Mesenchymal stem cell (in vitro differentiated cells and primary cell): ENCODE measurements around the gene IFFO2.
A peak's percentile ranks its signal among the peaks of the same experiment; 100 is the strongest.

Experiments
- DNase-seq: peaks from one replicate; pipeline ENCODE4 v3.0.0-alpha.2; 2013
- H2AFZ ChIP-seq: one replicate; pipeline ENCODE4 v1.6.1; 2013; ENCODE audit warnings: low read depth, mild to moderate bottlenecking, control low read depth, inconsistent platforms, low read length, moderate library complexity
- H2AK5ac ChIP-seq: 2 replicates; pipeline ENCODE4 v1.6.1; 2013; ENCODE audit warnings: low read length, moderate library complexity, mild to moderate bottlenecking, inconsistent platforms; ENCODE audit not compliant: severe bottlenecking
- H2BK120ac ChIP-seq: one replicate; pipeline ENCODE4 v1.6.1; 2013; ENCODE audit warnings: low read depth, mild to moderate bottlenecking, inconsistent platforms, low read length, moderate library complexity
- H2BK12ac ChIP-seq, 2 experiments: one replicate each; pipeline ENCODE4 v1.6.1; 2013; ENCODE audit warnings: inconsistent platforms in 2 of 2, low read length in 2 of 2, mild to moderate bottlenecking in 2 of 2, moderate library complexity in 2 of 2, control low read depth in 1 of 2
- H2BK15ac ChIP-seq: one replicate; pipeline ENCODE4 v1.6.1; 2013; ENCODE audit warnings: mild to moderate bottlenecking, low read depth, inconsistent platforms; ENCODE audit not compliant: poor library complexity, severe bottlenecking
- H2BK5ac ChIP-seq: 2 replicates; pipeline ENCODE4 v1.6.1; 2013; ENCODE audit warnings: low read depth, mild to moderate bottlenecking, low read length, control low read depth, inconsistent platforms; ENCODE audit not compliant: poor library complexity, severe bottlenecking
- H3K14ac ChIP-seq, 2 experiments: one replicate each; pipeline ENCODE4 v1.6.1; 2013; ENCODE audit warnings: inconsistent platforms in 2 of 2, low read length in 2 of 2, control low read depth in 1 of 2, mild to moderate bottlenecking in 1 of 2, moderate library complexity in 1 of 2
- H3K18ac ChIP-seq, 2 experiments: one replicate each; pipeline ENCODE4 v1.6.1; 2013; ENCODE audit warnings: inconsistent platforms in 2 of 2, low read length in 2 of 2, control low read depth in 1 of 2, low read depth in 1 of 2, mild to moderate bottlenecking in 1 of 2
- H3K23ac ChIP-seq, 2 experiments: one replicate each; pipeline ENCODE4 v1.6.1; 2013; ENCODE audit warnings: inconsistent platforms in 2 of 2, low read length in 2 of 2, mild to moderate bottlenecking in 2 of 2, moderate library complexity in 2 of 2, control low read depth in 1 of 2
- H3K27ac ChIP-seq: 2 replicates; pipeline ENCODE4 v1.5.1; 2013; ENCODE audit warnings: mild to moderate bottlenecking, moderate library complexity, low read length, control low read depth, inconsistent platforms; ENCODE audit not compliant: poor library complexity, severe bottlenecking
- H3K27me3 ChIP-seq, 2 experiments: 2 replicates each; pipeline versions ENCODE4 v1.6.1 to v1.7.0; 2013; ENCODE audit warnings: low read length in 2 of 2, mild to moderate bottlenecking in 2 of 2, moderate library complexity in 2 of 2, control low read depth in 1 of 2, inconsistent platforms in 1 of 2; ENCODE audit not compliant: control insufficient read depth in 1 of 2, insufficient read depth in 1 of 2
- H3K36me3 ChIP-seq, 2 experiments: 2 replicates each; pipeline versions ENCODE4 v1.6.1 to v1.7.0; 2013; ENCODE audit warnings: low read length in 2 of 2, control low read depth in 1 of 2, inconsistent platforms in 1 of 2, low read depth in 1 of 2, mild to moderate bottlenecking in 1 of 2; ENCODE audit not compliant: insufficient read depth in 2 of 2, control insufficient read depth in 1 of 2
- H3K4ac ChIP-seq, 2 experiments: one replicate each; pipeline ENCODE4 v1.6.1; 2013; ENCODE audit warnings: inconsistent platforms in 2 of 2, low read length in 2 of 2, mild to moderate bottlenecking in 2 of 2, moderate library complexity in 2 of 2, control low read depth in 1 of 2, low read depth in 1 of 2
- H3K4me1 ChIP-seq: 2 replicates; pipeline ENCODE4 v1.6.1; 2013; ENCODE audit warnings: low read depth, low read length, control low read depth; ENCODE audit not compliant: control insufficient read depth, insufficient read depth
- H3K4me2 ChIP-seq: 2 replicates; pipeline ENCODE4 v1.6.1; 2013; ENCODE audit warnings: low read length, mild to moderate bottlenecking, inconsistent platforms; ENCODE audit not compliant: poor library complexity, severe bottlenecking
- H3K4me3 ChIP-seq, 2 experiments: 2 replicates each; pipeline versions ENCODE4 v1.5.1 to v1.7.0; 2013; ENCODE audit warnings: low read length in 2 of 2, mild to moderate bottlenecking in 2 of 2, control low read depth in 1 of 2, low read depth in 1 of 2; ENCODE audit not compliant: insufficient read depth in 1 of 2
- H3K79me1 ChIP-seq: replicated peaks from 2 replicates; pipeline ENCODE4 v1.6.1; 2013; ENCODE audit warnings: mild to moderate bottlenecking, control low read depth, low read length, inconsistent platforms; ENCODE audit not compliant: poor library complexity, severe bottlenecking
- H3K9ac ChIP-seq: 2 replicates; pipeline ENCODE4 v1.7.0; 2013; ENCODE audit warnings: mild to moderate bottlenecking, low read length, moderate library complexity
- H3K9me3 ChIP-seq: 2 replicates; pipeline ENCODE4 v1.7.0; 2013; ENCODE audit warnings: mild to moderate bottlenecking, low read length; ENCODE audit not compliant: control insufficient read depth
- H4K8ac ChIP-seq: one replicate; pipeline ENCODE4 v1.6.1; 2013; ENCODE audit warnings: inconsistent platforms, mild to moderate bottlenecking, low read length, moderate library complexity
- H4K91ac ChIP-seq: one replicate; pipeline ENCODE4 v1.6.1; 2013; ENCODE audit warnings: mild to moderate bottlenecking, low read length, inconsistent platforms
- WGBS: methylation state at CpG from one replicate; pipeline ENCODE4 v1.1.7; 2013; ENCODE audit warnings: mixed read lengths; 5-methylcytosine and 5-hydroxymethylcytosine counted together

The IFFO2 gene

DNA sequence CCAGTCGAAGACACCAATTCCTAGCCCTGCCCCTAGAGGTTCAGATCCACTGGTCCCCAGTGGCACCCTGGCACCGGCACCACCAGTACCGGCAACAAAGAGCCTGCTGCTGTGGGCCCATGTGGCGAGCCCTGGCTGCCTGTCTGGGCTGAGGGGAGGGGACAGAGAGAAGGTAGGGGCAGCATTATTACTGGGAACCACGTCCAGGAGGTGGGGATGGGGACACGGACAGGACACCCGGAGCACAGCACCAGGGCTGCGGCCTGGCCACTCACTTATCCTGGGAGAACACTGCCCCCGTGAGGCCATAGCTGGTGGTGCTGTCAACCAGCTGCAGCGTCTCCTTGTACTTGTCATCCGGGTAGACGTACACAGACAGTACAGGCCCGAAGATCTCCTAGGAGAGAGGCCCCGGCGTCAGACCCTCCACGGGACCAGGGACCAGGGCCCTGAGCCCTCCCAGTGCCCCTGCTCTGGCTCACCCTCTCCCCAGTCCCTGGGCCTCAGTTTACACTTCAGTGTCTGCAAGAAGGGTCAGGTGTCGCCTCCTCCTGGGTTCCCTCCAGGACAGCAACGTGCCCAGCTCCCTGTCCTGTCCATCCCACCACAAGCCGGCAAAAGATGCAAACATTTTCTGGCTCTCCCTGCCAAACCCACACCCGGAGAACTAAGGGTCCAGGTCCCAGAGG is 81.2 kb downstream of the IFFO2 start:
- no peak overlapping the region for H3K4me3 ChIP-seq
- H3K4me2 ChIP-seq = no peak overlapping the region
- no peak overlapping the region for H3K18ac ChIP-seq
- no peak overlapping the region for H3K23ac ChIP-seq
- peaks cover 5% of the 10 kb centered on the region for H3K4me1 ChIP-seq
- H3K9ac ChIP-seq = peak overlapping the region; percentile 28
- H2BK15ac ChIP-seq = no peak overlapping the region
- H2BK5ac ChIP-seq = no peak overlapping the region
- H3K27ac ChIP-seq = no peak overlapping the region
- no peaks in the 10 kb centered on the region for H3K27me3 ChIP-seq
- H3K79me1 ChIP-seq = no peaks in the 10 kb centered on the region
- H3K9me3 ChIP-seq = no peaks in the 10 kb centered on the region
- H2AK5ac ChIP-seq = no peak overlapping the region
- no peak overlapping the region for H2BK120ac ChIP-seq
- no peak overlapping the region for H2BK12ac ChIP-seq
- 34% methylated on average over 20 of the region's 20 CpGs for WGBS
- H4K91ac ChIP-seq = no peak overlapping the region
- H3K14ac ChIP-seq = peak overlapping the region in 1 of 2 experiments; percentile 60
- peaks cover 4 to 35% of the 10 kb centered on the region in 2 experiments for H3K36me3 ChIP-seq
- no peak overlapping the region for H4K8ac ChIP-seq
- peak overlapping the region; percentile 34 for H2AFZ ChIP-seq
- peak; percentile 81 for DNase-seq
- no peak overlapping the region for H3K4ac ChIP-seq

DNA sequence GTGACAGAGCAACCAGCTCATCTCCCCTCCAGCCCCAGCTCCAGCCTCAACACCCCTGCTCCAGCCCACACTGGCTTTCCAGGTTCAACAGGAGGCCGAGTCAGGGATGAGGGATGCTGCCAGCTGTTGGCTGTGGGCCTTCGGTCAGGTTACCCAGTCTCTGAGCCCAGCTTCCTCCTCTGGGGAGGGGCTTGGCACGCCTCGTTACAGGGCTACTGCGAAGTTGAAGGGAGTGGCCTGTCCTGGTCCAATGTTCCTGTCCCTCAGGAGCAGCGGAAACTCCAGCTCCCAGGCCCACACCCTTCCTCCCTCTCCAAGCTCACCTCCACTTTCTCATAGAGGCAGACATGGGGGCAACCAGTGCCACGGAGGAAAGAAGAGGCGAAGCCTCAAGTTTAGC is 81.9 kb downstream of the IFFO2 start:
- H3K4me3 ChIP-seq = no peak overlapping the region
- H3K27ac ChIP-seq = no peak overlapping the region
- no peak for DNase-seq

DNA sequence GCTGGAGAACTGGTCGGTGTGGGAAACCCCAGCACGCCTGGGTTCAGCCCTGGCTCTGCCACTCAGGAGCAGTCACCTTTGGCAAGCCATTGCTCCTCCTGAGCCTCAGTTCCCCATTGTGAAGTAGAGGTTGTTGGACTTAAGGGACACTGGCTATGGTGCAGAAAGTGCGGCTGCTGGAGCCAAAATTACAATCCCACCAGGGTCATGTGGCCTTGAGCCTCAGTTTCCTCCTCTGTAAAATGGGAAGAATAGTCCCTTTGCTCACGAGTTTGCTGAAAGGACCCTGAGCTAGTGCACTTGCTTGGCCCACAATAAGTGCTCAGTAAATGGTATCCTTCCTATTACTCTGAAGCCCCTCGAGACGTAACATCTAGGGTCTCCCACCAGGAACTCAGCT is 82.4 kb downstream of the IFFO2 start:
- Histone ChIP-seq H2BK12ac (no peak overlapping the region), H3K14ac (no peak overlapping the region), H2BK120ac (no peak overlapping the region), H3K4me3 (no peak overlapping the region), H4K8ac (no peak overlapping the region), H3K79me1 (no peaks in the 10 kb centered on the region), H3K27ac (no peak overlapping the region), H3K23ac (no peak overlapping the region), H3K9ac (no peak overlapping the region), H2BK15ac (no peak overlapping the region), H3K18ac (no peak overlapping the region), H2AFZ (no peak overlapping the region), H3K4ac (no peak overlapping the region), H3K36me3 (peaks cover 4 to 31% of the 10 kb centered on the region in 2 experiments), H3K27me3 (peaks cover 5 to 7% of the 10 kb centered on the region in 2 experiments), H4K91ac (no peak overlapping the region), H2AK5ac (no peak overlapping the region), H3K4me1 (peaks cover 3% of the 10 kb centered on the region), H2BK5ac (no peak overlapping the region), H3K4me2 (no peak overlapping the region), H3K9me3 (no peaks in the 10 kb centered on the region)
- no peak for DNase-seq
- 74% methylated on average over 6 of the region's 6 CpGs for WGBS

More for the DNA sequence above, 81.9 kb downstream of the IFFO2 start:
- H2BK12ac ChIP-seq = no peak overlapping the region
- H2AFZ ChIP-seq = no peak overlapping the region
- no peak overlapping the region for H3K14ac ChIP-seq
- H2BK120ac ChIP-seq = no peak overlapping the region
- no peak overlapping the region for H2AK5ac ChIP-seq
- no peak overlapping the region for H3K23ac ChIP-seq
- peaks cover 3% of the 10 kb centered on the region for H3K4me1 ChIP-seq
- peaks cover 1 to 2% of the 10 kb centered on the region in 2 experiments for H3K27me3 ChIP-seq
- no peak overlapping the region for H3K4ac ChIP-seq
- peaks cover 4 to 35% of the 10 kb centered on the region in 2 experiments for H3K36me3 ChIP-seq
- no peak overlapping the region for H3K18ac ChIP-seq
- no peak overlapping the region for H2BK15ac ChIP-seq
- no peak overlapping the region for H4K91ac ChIP-seq
- no peak overlapping the region for H4K8ac ChIP-seq
- no peaks in the 10 kb centered on the region for H3K79me1 ChIP-seq
- no peak overlapping the region for H3K9ac ChIP-seq
- no peak overlapping the region for H3K4me2 ChIP-seq
- 86% methylated on average over 8 of the region's 8 CpGs for WGBS
- H3K9me3 ChIP-seq = no peaks in the 10 kb centered on the region
- H2BK5ac ChIP-seq = no peak overlapping the region

DNA sequence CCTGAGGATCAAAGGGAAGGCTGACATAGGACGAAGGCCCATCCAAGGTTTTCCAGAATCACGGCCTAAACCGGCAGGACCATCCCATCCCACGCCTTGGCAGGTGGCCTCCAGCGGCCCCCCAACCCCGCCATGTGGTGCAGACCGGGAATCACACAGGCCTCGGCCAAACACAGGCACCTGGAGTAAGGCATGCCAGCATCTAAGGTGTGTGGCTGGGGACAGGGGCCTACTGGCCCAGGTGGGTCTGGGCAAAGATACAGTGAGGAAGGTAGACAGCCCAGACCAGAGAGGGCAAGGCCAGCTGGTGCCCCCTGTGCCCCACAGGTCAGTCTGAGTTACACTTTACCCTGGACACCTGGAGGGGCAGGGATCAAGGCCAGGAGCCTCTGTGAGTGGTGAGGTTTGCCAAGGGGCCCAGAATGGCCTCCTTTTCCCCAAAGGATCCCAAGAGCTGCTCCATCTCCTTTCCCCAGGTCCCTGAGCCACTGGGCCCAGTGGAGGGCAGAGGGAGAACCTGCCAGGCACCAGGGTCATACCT is 84.3 kb downstream of the IFFO2 start:
- no peak overlapping the region for H2BK5ac ChIP-seq
- WGBS = 71% methylated on average over 8 of the region's 8 CpGs
- no peak overlapping the region for H4K8ac ChIP-seq
- H2BK120ac ChIP-seq = no peak overlapping the region
- no peak overlapping the region for H3K14ac ChIP-seq
- no peak overlapping the region for H3K27ac ChIP-seq
- H3K4me3 ChIP-seq = no peak overlapping the region
- H2AK5ac ChIP-seq = no peak overlapping the region
- no peak overlapping the region for H2BK15ac ChIP-seq
- H3K23ac ChIP-seq = no peak overlapping the region
- H3K27me3 ChIP-seq = peaks cover 12 to 24% of the 10 kb centered on the region in 2 experiments
- H4K91ac ChIP-seq = no peak overlapping the region
- peaks cover 3% of the 10 kb centered on the region for H3K4me1 ChIP-seq
- no peaks in the 10 kb centered on the region for H3K79me1 ChIP-seq
- no peak overlapping the region for H2BK12ac ChIP-seq
- no peaks in the 10 kb centered on the region for H3K9me3 ChIP-seq
- DNase-seq = no peak
- H3K4ac ChIP-seq = no peak overlapping the region
- no peak overlapping the region for H2AFZ ChIP-seq
- H3K4me2 ChIP-seq = no peak overlapping the region
- no peak overlapping the region for H3K9ac ChIP-seq
- no peak overlapping the region for H3K18ac ChIP-seq
- H3K36me3 ChIP-seq = peaks cover 4 to 27% of the 10 kb centered on the region in 2 experiments
